SK-N-SH (cell line): Measurements from ENCODE around the gene ABLIM1. TPM values are rescaled to one million over a fixed set of nuclear protein-coding genes. Genes with fewer than 3 reads are reported as not detected.

Experiments used
- CTCF ChIA-PET: fragments of 300-600, 350-600 bp; formaldehyde crosslinking; extraction: SDS; loops from one replicate; lab custom pipeline; 2021; lab: Yijun Ruan, JAX
- POLR2A ChIA-PET: fragments of 350-600 bp; sonication (Branson Sonifier 250); formaldehyde crosslinking; extraction: SDS; loops from one replicate; lab custom pipeline; 2020; ENCODE audit warnings: antibody characterized with exemption, inconsistent platforms; lab: Yijun Ruan, JAX
- DNase-seq: peaks from one replicate; pipeline ENCODE4 v3.0.0; 2012
- H2AFZ ChIP-seq: fragments of 200-600 bp; sonication (generic); 2 replicates; pipeline ENCODE4 v1.8.1; 2016; ENCODE audit warnings: antibody characterized with exemption, mild to moderate bottlenecking, low read depth
- H3F3A ChIP-seq: fragments of 200-600 bp; sonication (generic); replicated peaks from 2 replicates; pipeline ENCODE3; 2016; ENCODE audit warnings: antibody characterized with exemption, mild to moderate bottlenecking; ENCODE audit not compliant: insufficient read depth
- H3K27ac ChIP-seq, 2 experiments: fragments of 200-500 bp in 1 of 2; fragments of 200-600 bp in 1 of 2; sonication (Bioruptor generic) in 1 of 2; sonication (generic), shearing (Covaris generic) in 1 of 2; 2 replicates each; pipeline versions ENCODE4 v1.5.1 to v1.6.1; 2014 to 2016; ENCODE audit warnings: low read depth in 2 of 2, inconsistent platforms in 1 of 2, low read length in 1 of 2, mild to moderate bottlenecking in 1 of 2, mixed read lengths in 1 of 2
- H3K27me3 ChIP-seq: fragments of 200-600 bp; sonication (generic), shearing (Covaris generic); 2 replicates; pipeline ENCODE4 v1.6.1; 2016; ENCODE audit warnings: mixed run types; ENCODE audit not compliant: insufficient read depth
- H3K36me3 ChIP-seq, 2 experiments: fragments of 200-500 bp in 1 of 2; fragments of 200-600 bp in 1 of 2; sonication (Bioruptor generic) in 1 of 2; sonication (generic) in 1 of 2; replicated peaks in 1 of 2; 2 replicates each; pipeline versions ENCODE3 to v1.5.1; 2014 to 2016; ENCODE audit warnings: low read length in 1 of 2, mild to moderate bottlenecking in 1 of 2; ENCODE audit not compliant: insufficient read depth in 2 of 2, control insufficient read depth in 1 of 2
- H3K4me1 ChIP-seq, 2 experiments: fragments of 200-500 bp in 1 of 2; fragments of 200-600 bp in 1 of 2; sonication (Bioruptor generic) in 1 of 2; sonication (generic), shearing (Covaris generic) in 1 of 2; 2 replicates each; pipeline versions ENCODE4 v1.5.1 to v1.6.1; 2014 to 2016; ENCODE audit warnings: low read depth in 1 of 2, low read length in 1 of 2, mixed run types in 1 of 2; ENCODE audit not compliant: insufficient read depth in 2 of 2, control insufficient read depth in 1 of 2
- H3K4me2 ChIP-seq: fragments of 200-600 bp; sonication (generic), shearing (Covaris generic); 2 replicates; pipeline ENCODE4 v1.6.1; 2017; ENCODE audit warnings: mixed run types
- H3K4me3 ChIP-seq, 2 experiments: fragments of 200-500 bp in 1 of 2; fragments of 200-600 bp in 1 of 2; sonication (Bioruptor generic) in 1 of 2; sonication (generic), shearing (Covaris generic) in 1 of 2; 2 replicates each; pipeline versions ENCODE4 v1.5.1 to v1.8.1; 2014 to 2016; ENCODE audit warnings: low read depth in 2 of 2, inconsistent platforms in 1 of 2, low read length in 1 of 2, mild to moderate bottlenecking in 1 of 2, mixed read lengths in 1 of 2, moderate library complexity in 1 of 2
- H3K79me2 ChIP-seq: fragments of 200-600 bp; sonication (generic); 2 replicates; pipeline ENCODE4 v1.8.1; 2017; ENCODE audit warnings: mild to moderate bottlenecking; ENCODE audit not compliant: insufficient read depth
- H3K9ac ChIP-seq: fragments of 200-600 bp; sonication (generic); 2 replicates; pipeline ENCODE4 v1.6.1; 2017; ENCODE audit warnings: mixed run types
- H3K9me2 ChIP-seq: fragments of 200-600 bp; sonication (generic); 2 replicates; pipeline ENCODE4 v1.6.1; 2017; ENCODE audit warnings: mixed run types
- H3K9me3 ChIP-seq: fragments of 200-600 bp; sonication (generic); 2 replicates; pipeline ENCODE4 v1.6.1; 2017; ENCODE audit warnings: mixed run types, mild to moderate bottlenecking, moderate library complexity
- H4K20me1 ChIP-seq: fragments of 200-600 bp; sonication (generic); 2 replicates; pipeline ENCODE4 v1.6.1; 2017; ENCODE audit warnings: mild to moderate bottlenecking, mixed run types; ENCODE audit not compliant: insufficient read depth
- EZH2phosphoT487 ChIP-seq: fragments of 200-600 bp; sonication (generic); IDR thresholded peaks from 2 replicates; pipeline ENCODE4 v1.6.1; 2017; ENCODE audit warnings: low read depth, mixed run types, mild to moderate bottlenecking, antibody characterized with exemption, moderate library complexity, borderline replicate concordance
- FOXJ3 ChIP-seq: sonication (generic); formaldehyde crosslinking; IDR thresholded peaks from 2 replicates; pipeline ENCODE4 v1.5.1; 2020; ENCODE audit warnings: mild to moderate bottlenecking, missing genetic modification reagents
- FOXM1 ChIP-seq: IDR thresholded peaks from 2 replicates; pipeline ENCODE4 v1.4.0; 2012; ENCODE audit warnings: low read depth, mild to moderate bottlenecking
- IRF3 ChIP-seq: fragments of 150-350 bp; IDR thresholded peaks from 2 replicates; pipeline ENCODE4 v1.6.1; 2016; ENCODE audit warnings: mild to moderate bottlenecking, low read depth, low read length
- JUND ChIP-seq: IDR thresholded peaks from 2 replicates; pipeline ENCODE4 v1.4.0; 2012
- MXI1 ChIP-seq: IDR thresholded peaks from 2 replicates; pipeline ENCODE4 v1.6.1; 2012; ENCODE audit warnings: mild to moderate bottlenecking, low read depth, low read length, improper control_type of control experiment
- NFIC ChIP-seq: IDR thresholded peaks from 2 replicates; pipeline ENCODE4 v1.4.0; 2012; ENCODE audit warnings: borderline replicate concordance
- NRF1 ChIP-seq: IDR thresholded peaks from 2 replicates; pipeline ENCODE4 v1.6.1; 2012; ENCODE audit warnings: low read depth, mild to moderate bottlenecking, low read length
- POLR2AphosphoS5 ChIP-seq: IDR thresholded peaks from 2 replicates; pipeline ENCODE4 v1.6.1; 2012; ENCODE audit warnings: low read depth, low read length
- RFX5 ChIP-seq: IDR thresholded peaks from 2 replicates; pipeline ENCODE4 v1.6.1; 2012; ENCODE audit warnings: mild to moderate bottlenecking, improper control_type of control experiment, low read length
- RXRA ChIP-seq: IDR thresholded peaks from 2 replicates; pipeline ENCODE4 v1.4.0; 2012; ENCODE audit warnings: low read depth, mild to moderate bottlenecking, borderline replicate concordance
- TAF1 ChIP-seq: IDR thresholded peaks from 2 replicates; pipeline ENCODE4 v1.6.1; 2012; ENCODE audit warnings: low read depth, mild to moderate bottlenecking, low read length, moderate library complexity, borderline replicate concordance
- TEAD4 ChIP-seq: IDR thresholded peaks from 2 replicates; pipeline ENCODE4 v1.4.0; 2012; ENCODE audit warnings: mild to moderate bottlenecking, borderline replicate concordance; ENCODE audit not compliant: insufficient read depth
- USF1 ChIP-seq: IDR thresholded peaks from 2 replicates; pipeline ENCODE4 v1.4.0; 2012; ENCODE audit warnings: low read depth, borderline replicate concordance
- YY1 ChIP-seq: IDR thresholded peaks from 2 replicates; pipeline ENCODE4 v1.4.0; 2012; ENCODE audit warnings: low read depth, mild to moderate bottlenecking
- WGBS: methylation state at CpG from one replicate; pipeline ENCODE4 v1.1.6; 2017; ENCODE audit warnings: low lambda C conversion rate; 5-methylcytosine and 5-hydroxymethylcytosine counted together
- polyA plus RNA-seq, 3 experiments: library from polyadenylated mRNA; depleted of rRNA; stranded (reverse); fragments of >200 nt; gene quantifications; 2 replicates each; pipeline ENCODE4 v1.2.3, GENCODE V29; 2012
- TF ChIP-seq, protein P1 (sequence below): fragments of 200-600 bp; sonication (generic); IDR thresholded peaks from 2 replicates; pipeline ENCODE4 v1.6.1; 2017; ENCODE audit warnings: antibody characterized with exemption, mild to moderate bottlenecking, moderate library complexity
- TF ChIP-seq, protein P2 (sequence below): fragments of 150-350 bp; IDR thresholded peaks from 2 replicates; pipeline ENCODE4 v1.6.1; 2017; ENCODE audit warnings: antibody characterized with exemption, low read length, low read depth, borderline replicate concordance

The ABLIM1 gene
- polyA plus RNA-seq, 1 of the 3 experiments (the other 2 are of a cell fraction), result 16.1 TPM

- ChIA-PET POLR2A (no interaction called here), CTCF (interaction anchor here (3.2 kb wide), 1 partner anchor 82 kb away, joined by 16 read pairs; no protein-coding TSS in a partner anchor)
These were observed 271.6 kb downstream of the ABLIM1 start for GRCh38 chr10:114386452-114386851.

GRCh38 chr10:114385557-114385956 lies 272.5 kb downstream of the ABLIM1 start:
- Histone ChIP-seq H3K27me3 (no peaks in the 10 kb centered on the region), H3K27ac (no peak overlapping the region), H3K4me2 (no peak overlapping the region), H3K9ac (no peak overlapping the region), H3K4me3 (no peak overlapping the region), H4K20me1 (no peaks in the 10 kb centered on the region), H3K9me3 (no peaks in the 10 kb centered on the region), H3F3A (no peaks in the 10 kb centered on the region), H3K36me3 (no peaks in the 10 kb centered on the region), H3K4me1 (no peaks in the 10 kb centered on the region; a peak in 1 of 4 replicates), H3K9me2 (no peaks in the 10 kb centered on the region), H2AFZ (no peak overlapping the region), H3K79me2 (no peaks in the 10 kb centered on the region)
- 38% methylated on average over 2 of the region's 3 CpGs for WGBS
- ChIA-PET CTCF (no interaction called here), POLR2A (no interaction called here)
- TF ChIP-seq POLR2AphosphoS5 (no peak), IRF3 (no peak), USF1 (no peak), YY1 (no peak), MXI1 (no peak), TEAD4 (no peak), NRF1 (no peak)
- no peak for DNase-seq

More at GRCh38 chr10:114386452-114386851, 271.6 kb downstream of the ABLIM1 start:
- no peaks in the 10 kb centered on the region for H3K36me3 ChIP-seq
- H4K20me1 ChIP-seq, result no peaks in the 10 kb centered on the region
- no peak for DNase-seq
- no peaks in the 10 kb centered on the region for H3K9me2 ChIP-seq
- H3K9ac ChIP-seq, result no peak overlapping the region
- no peaks in the 10 kb centered on the region for H3F3A ChIP-seq
- H3K4me2 ChIP-seq, result no peak overlapping the region
- no peak overlapping the region for H2AFZ ChIP-seq
- no peaks in the 10 kb centered on the region for H3K79me2 ChIP-seq
- H3K4me3 ChIP-seq, result no peak overlapping the region
- no peaks in the 10 kb centered on the region; a peak in 1 of 4 replicates for H3K4me1 ChIP-seq
- 80% methylated on average over 2 of the region's 6 CpGs for WGBS
- H3K9me3 ChIP-seq, result no peaks in the 10 kb centered on the region
- TF ChIP-seq YY1 (no peak), MXI1 (no peak)
- H3K27ac ChIP-seq, result no peak overlapping the region
- H3K27me3 ChIP-seq, result no peaks in the 10 kb centered on the region

DNA sequence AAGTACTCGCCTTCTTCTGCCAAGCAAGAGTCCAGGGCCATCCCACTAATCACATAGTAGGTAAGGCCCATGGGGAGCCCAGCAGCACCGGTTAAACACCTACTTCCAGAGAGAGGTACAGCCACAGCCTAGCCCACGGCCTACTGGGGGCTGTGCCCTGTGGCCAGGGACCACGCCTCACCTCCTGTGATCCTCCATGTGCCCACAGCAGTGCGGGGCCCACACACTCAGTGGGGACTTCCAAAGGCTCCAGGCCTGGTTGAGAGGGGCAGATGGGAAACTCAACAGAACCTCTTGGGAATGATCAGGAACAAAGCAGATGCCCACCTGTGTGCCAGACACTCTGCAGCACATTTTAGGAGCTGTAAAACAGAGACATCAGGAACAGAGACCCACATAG lies 273.5 kb downstream of the ABLIM1 start:
- Histone ChIP-seq H3K27ac (no peak overlapping the region), H3K27me3 (no peaks in the 10 kb centered on the region), H3F3A (no peaks in the 10 kb centered on the region), H3K4me3 (no peak overlapping the region), H3K9ac (no peak overlapping the region), H3K9me3 (no peaks in the 10 kb centered on the region), H2AFZ (no peak overlapping the region), H3K36me3 (no peaks in the 10 kb centered on the region), H3K4me2 (no peak overlapping the region), H3K4me1 (no peaks in the 10 kb centered on the region; a peak in 1 of 4 replicates), H4K20me1 (no peaks in the 10 kb centered on the region), H3K79me2 (no peaks in the 10 kb centered on the region), H3K9me2 (no peaks in the 10 kb centered on the region)
- WGBS, result 59% methylated on average over 4 of the region's 5 CpGs
- DNase-seq, result no peak
- POLR2A ChIA-PET, result no interaction called here
- CTCF ChIA-PET, result no interaction called here
- TF ChIP-seq FOXM1 (no peak), NFIC (no peak), JUND (no peak), FOXJ3 (CRISPR knock-in tag) (no peak), NRF1 (no peak), IRF3 (no peak), RFX5 (no peak), TAF1 (no peak), RXRA (no peak), EZH2phosphoT487 (no peak)
- TF ChIP-seq, protein P1, sequence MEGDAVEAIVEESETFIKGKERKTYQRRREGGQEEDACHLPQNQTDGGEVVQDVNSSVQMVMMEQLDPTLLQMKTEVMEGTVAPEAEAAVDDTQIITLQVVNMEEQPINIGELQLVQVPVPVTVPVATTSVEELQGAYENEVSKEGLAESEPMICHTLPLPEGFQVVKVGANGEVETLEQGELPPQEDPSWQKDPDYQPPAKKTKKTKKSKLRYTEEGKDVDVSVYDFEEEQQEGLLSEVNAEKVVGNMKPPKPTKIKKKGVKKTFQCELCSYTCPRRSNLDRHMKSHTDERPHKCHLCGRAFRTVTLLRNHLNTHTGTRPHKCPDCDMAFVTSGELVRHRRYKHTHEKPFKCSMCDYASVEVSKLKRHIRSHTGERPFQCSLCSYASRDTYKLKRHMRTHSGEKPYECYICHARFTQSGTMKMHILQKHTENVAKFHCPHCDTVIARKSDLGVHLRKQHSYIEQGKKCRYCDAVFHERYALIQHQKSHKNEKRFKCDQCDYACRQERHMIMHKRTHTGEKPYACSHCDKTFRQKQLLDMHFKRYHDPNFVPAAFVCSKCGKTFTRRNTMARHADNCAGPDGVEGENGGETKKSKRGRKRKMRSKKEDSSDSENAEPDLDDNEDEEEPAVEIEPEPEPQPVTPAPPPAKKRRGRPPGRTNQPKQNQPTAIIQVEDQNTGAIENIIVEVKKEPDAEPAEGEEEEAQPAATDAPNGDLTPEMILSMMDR, result no peak
- TF ChIP-seq, protein P2, sequence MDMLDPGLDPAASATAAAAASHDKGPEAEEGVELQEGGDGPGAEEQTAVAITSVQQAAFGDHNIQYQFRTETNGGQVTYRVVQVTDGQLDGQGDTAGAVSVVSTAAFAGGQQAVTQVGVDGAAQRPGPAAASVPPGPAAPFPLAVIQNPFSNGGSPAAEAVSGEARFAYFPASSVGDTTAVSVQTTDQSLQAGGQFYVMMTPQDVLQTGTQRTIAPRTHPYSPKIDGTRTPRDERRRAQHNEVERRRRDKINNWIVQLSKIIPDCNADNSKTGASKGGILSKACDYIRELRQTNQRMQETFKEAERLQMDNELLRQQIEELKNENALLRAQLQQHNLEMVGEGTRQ, result no peak
